H1 (cell line): Measurements from ENCODE around the gene LNPK. TPM values are rescaled to one million over a fixed set of nuclear protein-coding genes. Genes with fewer than 3 reads are reported as not detected.

Experiments
- CTCF ChIA-PET: fragments of 300-600 bp; sonication (Branson Sonifier 250); formaldehyde crosslinking; loops from one replicate; lab custom pipeline; 2021; ENCODE audit not compliant: partially characterized antibody; lab: Charles Lee
- POLR2A ChIA-PET: fragments of 300-600 bp; sonication (Branson Sonifier 250); formaldehyde crosslinking; loops from one replicate; lab custom pipeline; 2021; ENCODE audit warnings: inconsistent platforms; ENCODE audit not compliant: partially characterized antibody; lab: Charles Lee
- DNase-seq, 2 experiments: peaks; one replicate each; pipeline versions ENCODE4 v3.0.0 to v3.0.0-alpha.2; 2010 to 2022; ENCODE audit warnings: low spot score in 2 of 2, low read depth in 1 of 2, mixed read lengths in 1 of 2
- FAIRE-seq: peaks from 2 replicates; lab custom pipeline; 2011; peaks lifted over from hg19 to GRCh38; lab: Jason Lieb, UNC
- H2AFZ ChIP-seq: 2 replicates; pipeline ENCODE4 v1.8.1; 2012; ENCODE audit warnings: low read length, inconsistent platforms
- H2AK5ac ChIP-seq: 2 replicates; pipeline ENCODE4 v1.6.1; 2013; ENCODE audit warnings: low read depth, low read length
- H2BK120ac ChIP-seq: replicated peaks from 2 replicates; pipeline ENCODE3; 2013; ENCODE audit warnings: low read depth, low read length, inconsistent platforms
- H2BK12ac ChIP-seq: 2 replicates; pipeline ENCODE4 v1.6.1; 2013; ENCODE audit warnings: low read depth, low read length
- H2BK15ac ChIP-seq: 2 replicates; pipeline ENCODE4 v1.6.1; 2013; ENCODE audit warnings: low read length
- H2BK20ac ChIP-seq: 2 replicates; pipeline ENCODE4 v1.6.1; 2013; ENCODE audit warnings: low read length
- H2BK5ac ChIP-seq: 2 replicates; pipeline ENCODE4 v1.6.1; 2013; ENCODE audit warnings: low read depth, low read length
- H3K14ac ChIP-seq: 2 replicates; pipeline ENCODE4 v1.6.1; 2013; ENCODE audit warnings: inconsistent platforms; ENCODE audit not compliant: insufficient read length
- H3K18ac ChIP-seq: 2 replicates; pipeline ENCODE4 v1.6.1; 2013; ENCODE audit warnings: low read length; ENCODE audit errors: extremely low read depth
- H3K23ac ChIP-seq: 2 replicates; pipeline ENCODE4 v1.6.1; 2013; ENCODE audit warnings: inconsistent platforms; ENCODE audit not compliant: insufficient read length
- H3K23me2 ChIP-seq: 2 replicates; pipeline ENCODE4 v1.6.1; 2013; ENCODE audit warnings: low read depth, low read length
- H3K27ac ChIP-seq: 2 replicates; pipeline ENCODE4 v1.6.1; 2011; ENCODE audit warnings: low read depth, low read length, inconsistent platforms
- H3K27me3 ChIP-seq, 4 experiments: replicated peaks in 1 of 4; 1 replicate in 1 of 4; 2 replicates in 3 of 4; pipeline versions ENCODE4 v1.6.1 to v1.8.1; 2011 to 2013; ENCODE audit warnings: low read length in 3 of 4, mild to moderate bottlenecking in 3 of 4, inconsistent platforms in 2 of 4, mixed read lengths in 2 of 4, moderate library complexity in 1 of 4; ENCODE audit not compliant: control insufficient read depth in 3 of 4, insufficient read depth in 3 of 4; ENCODE audit errors: extremely low read depth in 1 of 4
- H3K36me3 ChIP-seq, 4 experiments: 2 replicates each; pipeline versions ENCODE4 v1.6.1 to v1.8.1; 2011 to 2013; ENCODE audit warnings: mild to moderate bottlenecking in 4 of 4, low read length in 3 of 4, moderate library complexity in 2 of 4, control low read depth in 1 of 4, inconsistent platforms in 1 of 4; ENCODE audit not compliant: insufficient read depth in 4 of 4, control insufficient read depth in 2 of 4
- H3K4ac ChIP-seq: replicated peaks from 2 replicates; pipeline ENCODE3; 2013; ENCODE audit warnings: low read length, low read depth, mixed read lengths, inconsistent platforms; ENCODE audit not compliant: insufficient read length
- H3K4me1 ChIP-seq, 4 experiments: replicated peaks in 1 of 4; 1 replicate in 1 of 4; 2 replicates in 3 of 4; pipeline versions ENCODE4 v1.6.1 to v1.8.1; 2011 to 2013; ENCODE audit warnings: low read length in 3 of 4, inconsistent platforms in 2 of 4, mixed read lengths in 1 of 4; ENCODE audit not compliant: insufficient read depth in 4 of 4, control insufficient read depth in 3 of 4
- H3K4me2 ChIP-seq, 2 experiments: 2 replicates each; pipeline versions ENCODE4 v1.6.1 to v1.8.1; 2011 to 2013; ENCODE audit warnings: low read depth in 2 of 2, low read length in 2 of 2, control low read depth in 1 of 2, inconsistent platforms in 1 of 2, mild to moderate bottlenecking in 1 of 2; ENCODE audit not compliant: insufficient read depth in 1 of 2
- H3K4me3 ChIP-seq, 4 experiments: fragments of 200-600, 300-600 bp in 1 of 4; sonication (generic), shearing (Covaris generic), sonication (Bioruptor Twin) in 1 of 4; 2 replicates each; pipeline versions ENCODE4 v1.5.1 to v1.8.1; 2011 to 2016; ENCODE audit warnings: low read length in 4 of 4, low read depth in 3 of 4, control low read depth in 2 of 4, inconsistent platforms in 2 of 4, mild to moderate bottlenecking in 2 of 4, mixed read lengths in 1 of 4, moderate library complexity in 1 of 4; ENCODE audit not compliant: insufficient read depth in 2 of 4; ENCODE audit errors: extremely low read depth in 1 of 4
- H3K56ac ChIP-seq: replicated peaks from 2 replicates; pipeline ENCODE3; 2013; ENCODE audit warnings: low read depth, mild to moderate bottlenecking, mixed read lengths, low read length, inconsistent platforms; ENCODE audit not compliant: insufficient read length
- H3K79me1 ChIP-seq: 2 replicates; pipeline ENCODE4 v1.6.1; 2013; ENCODE audit warnings: low read depth, low read length, control low read depth
- H3K79me2 ChIP-seq, 2 experiments: 2 replicates each; pipeline versions ENCODE4 v1.6.1 to v1.8.1; 2012 to 2013; ENCODE audit warnings: low read length in 2 of 2, mild to moderate bottlenecking in 2 of 2, inconsistent platforms in 1 of 2; ENCODE audit not compliant: insufficient read depth in 2 of 2, control insufficient read depth in 1 of 2
- H3K9ac ChIP-seq, 4 experiments: replicated peaks in 1 of 4; 1 replicate in 1 of 4; 2 replicates in 3 of 4; pipeline versions ENCODE4 v1.6.1 to v1.8.1; 2011 to 2013; ENCODE audit warnings: low read depth in 3 of 4, low read length in 3 of 4, control low read depth in 2 of 4, mild to moderate bottlenecking in 2 of 4, moderate library complexity in 2 of 4, inconsistent platforms in 1 of 4; ENCODE audit errors: extremely low read depth in 1 of 4
- H3K9me3 ChIP-seq, 2 experiments: 2 replicates each; pipeline versions ENCODE4 v1.6.1 to v1.8.1; 2012 to 2013; ENCODE audit warnings: mild to moderate bottlenecking in 2 of 2, moderate library complexity in 2 of 2, control low read depth in 1 of 2, inconsistent platforms in 1 of 2, low read depth in 1 of 2, low read length in 1 of 2, mixed read lengths in 1 of 2; ENCODE audit not compliant: insufficient read depth in 2 of 2
- H4K20me1 ChIP-seq, 2 experiments: replicated peaks in 1 of 2; 2 replicates each; pipeline versions ENCODE3 to v1.8.1; 2011 to 2013; ENCODE audit warnings: inconsistent platforms in 2 of 2, low read length in 2 of 2, mild to moderate bottlenecking in 1 of 2; ENCODE audit not compliant: insufficient read depth in 2 of 2, control insufficient read depth in 1 of 2
- H4K5ac ChIP-seq: 2 replicates; pipeline ENCODE4 v1.6.1; 2013; ENCODE audit warnings: low read length, low read depth, mixed read lengths, inconsistent platforms; ENCODE audit not compliant: insufficient read length
- H4K8ac ChIP-seq: 2 replicates; pipeline ENCODE4 v1.8.0; 2013; ENCODE audit warnings: mild to moderate bottlenecking, moderate library complexity, low read length, inconsistent platforms; ENCODE audit not compliant: insufficient read depth; ENCODE audit errors: extremely low read depth
- H4K91ac ChIP-seq: replicated peaks from 2 replicates; pipeline ENCODE3; 2013; ENCODE audit warnings: low read length, mixed read lengths, inconsistent platforms; ENCODE audit not compliant: insufficient read length
- SUZ12 ChIP-seq: fragments of 200-600 bp; sonication (generic); IDR thresholded peaks from 2 replicates; pipeline ENCODE4 v1.6.1; 2012; ENCODE audit warnings: mild to moderate bottlenecking, inconsistent platforms, low read length, moderate library complexity, mixed read lengths
- WGBS, 2 experiments: shearing (Covaris generic) in 1 of 2; methylation state at CpG; one replicate each; pipeline versions ENCODE4 v1.1.6 to v1.1.7; 2013 to 2015; ENCODE audit warnings: low lambda C conversion rate in 2 of 2, mixed read lengths in 2 of 2, inconsistent platforms in 1 of 2, low coverage in 1 of 2, missing lambda C conversion rate in 1 of 2; ENCODE audit not compliant: insufficient replicate concordance in 2 of 2, insufficient coverage in 1 of 2, insufficient read length in 1 of 2; ENCODE audit errors: extremely low coverage in 1 of 2, missing lambda C conversion rate in 1 of 2; 5-methylcytosine and 5-hydroxymethylcytosine counted together
- polyA plus RNA-seq, 7 experiments: library from polyadenylated mRNA; depleted of rRNA in 3 of 7; stranded (reverse) in 5 of 7; unstranded in 2 of 7; fragments of >200 nt in 5 of 7; fragments of 200-250 nt in 2 of 7; gene quantifications; 1 replicate in 5 of 7; 2 replicates in 1 of 7; 4 replicates in 1 of 7; pipeline versions ENCODE4 v1.2.1 to v1.2.3, GENCODE V29; 2011 to 2013; ENCODE audit warnings: missing spikeins in 2 of 7, mixed read lengths in 2 of 7
- total RNA-seq: library from RNA; stranded (reverse); fragmentation: NEBNext Ultra II Directional; extraction: Animal tissue kit (Norgen Biotek cat#: 25700); gene quantifications from 2 replicates; pipeline ENCODE4 v1.2.1, GENCODE V29; 2021

LNPK gene
- total and polyA plus RNA-seq, 2 of the 8 experiments (the other 6 are each of a cell fraction or from before 2014, with no cell fraction given), result 3.1 to 10.3 TPM

DNA sequence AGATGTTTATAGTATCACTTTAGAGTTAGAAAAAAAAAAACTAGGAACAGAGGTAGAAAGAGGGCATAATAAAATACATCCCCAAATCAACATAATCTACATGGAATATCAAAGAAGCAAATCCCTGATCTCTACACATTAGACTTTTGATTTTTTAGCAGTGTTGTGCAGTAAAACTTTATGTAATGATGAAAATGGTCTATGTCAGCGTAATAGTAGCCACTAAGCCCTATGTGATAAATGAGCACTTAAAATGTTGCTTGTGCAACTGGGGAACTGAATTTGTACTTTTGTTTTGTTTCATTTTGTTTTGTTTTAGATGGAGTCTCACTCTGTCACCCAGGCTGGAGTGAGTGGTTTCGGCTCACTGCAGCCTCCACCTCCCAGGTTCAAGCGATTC lies 36.3 kb downstream of the LNPK start:
- no peaks in the 10 kb centered on the region for H3K79me2 ChIP-seq
- H3K23ac ChIP-seq, result no peak overlapping the region
- no peak overlapping the region for H2BK5ac ChIP-seq
- no peak overlapping the region for H4K5ac ChIP-seq
- no peak overlapping the region for H3K4me2 ChIP-seq
- H3K36me3 ChIP-seq, result no peaks in the 10 kb centered on the region
- H3K14ac ChIP-seq, result no peak overlapping the region
- H3K4me1 ChIP-seq, result no peaks in the 10 kb centered on the region
- H3K18ac ChIP-seq, result no peak overlapping the region
- ChIA-PET POLR2A (no interaction called here), CTCF (no interaction called here)
- no peak overlapping the region for H2BK20ac ChIP-seq
- H3K27me3 ChIP-seq, result no peaks in the 10 kb centered on the region
- DNase-seq (no peak), FAIRE-seq (no peak)
- no peak overlapping the region for H4K8ac ChIP-seq
- no peak overlapping the region for H2AK5ac ChIP-seq
- no peak overlapping the region for H3K4ac ChIP-seq
- WGBS, 2 experiments, result 96% methylated on average over 3 of the region's 3 CpGs; no CpG with 5 or more reads in 1 of the 2 experiments
- no peaks in the 10 kb centered on the region for H3K23me2 ChIP-seq
- H3K9me3 ChIP-seq, result no peaks in the 10 kb centered on the region
- no peaks in the 10 kb centered on the region for H4K20me1 ChIP-seq
- H3K79me1 ChIP-seq, result no peaks in the 10 kb centered on the region
- no peak overlapping the region for H3K4me3 ChIP-seq
- H3K27ac ChIP-seq, result no peak overlapping the region
- no peak overlapping the region for H2BK12ac ChIP-seq
- no peak overlapping the region for H2AFZ ChIP-seq
- no peak overlapping the region for H3K56ac ChIP-seq
- no peak for TF ChIP-seq SUZ12
- H3K9ac ChIP-seq, result no peak overlapping the region
- H2BK120ac ChIP-seq, result no peak overlapping the region
- H2BK15ac ChIP-seq, result no peak overlapping the region
- H4K91ac ChIP-seq, result no peak overlapping the region
